ENCODE measurements around the gene TOR2A. TPM values are rescaled to one million over a fixed set of nuclear protein-coding genes. Genes with fewer than 3 reads are reported as not detected.

TOR2A gene
- total RNA-seq, 4 donors from 2014 or later = 5.9 to 8.9 (median 7.6) TPM

DNA sequence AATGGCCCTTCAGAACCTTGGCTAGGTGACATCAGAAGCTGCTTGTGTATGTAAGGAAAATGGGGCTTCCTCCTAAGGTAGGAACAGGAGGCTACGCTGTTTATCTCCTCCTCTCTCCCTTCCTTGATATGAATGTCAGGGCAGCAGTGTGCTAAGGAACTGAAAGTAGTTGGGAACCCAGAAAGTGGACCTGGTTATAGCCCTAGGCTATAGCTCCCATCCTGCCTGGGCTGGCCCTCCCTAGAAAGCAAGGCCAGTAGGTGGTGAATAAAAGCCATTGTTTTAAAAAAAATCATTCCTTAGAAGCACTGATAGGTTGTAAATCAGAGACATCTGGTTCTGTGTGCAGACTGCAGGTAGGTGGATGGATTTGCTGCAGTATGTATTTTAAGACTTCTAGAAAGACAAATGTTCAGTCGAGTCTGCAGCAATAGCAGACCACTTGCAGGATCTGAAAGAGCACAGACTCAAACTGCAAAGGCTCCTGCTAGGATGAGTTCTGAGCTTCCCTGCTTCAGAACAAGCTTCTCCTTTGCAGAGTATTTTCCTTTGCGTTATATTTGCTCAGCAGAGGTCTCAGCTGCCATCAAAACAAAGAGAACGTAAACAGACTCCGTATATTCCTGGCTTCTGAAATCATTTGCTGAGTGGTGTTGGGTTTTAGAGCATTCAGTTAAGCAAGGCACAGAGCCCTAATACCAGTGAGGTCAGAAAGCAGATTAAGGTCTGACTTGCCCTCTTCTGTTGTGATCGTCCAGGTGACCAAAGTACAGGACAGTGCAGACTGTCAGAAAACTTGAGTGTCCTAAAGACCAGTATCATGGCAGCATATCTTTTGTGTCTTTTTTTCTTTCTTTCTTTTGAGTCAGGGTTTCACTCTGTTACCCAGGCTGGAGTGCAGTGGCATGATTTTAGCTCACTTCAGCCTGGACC, 48.4 kb downstream of the TOR2A start:
- Histone ChIP-seq H3K27ac (no peak overlapping the region), H3K9me3 (no peaks in the 10 kb centered on the region), H3K4me3 (no peak overlapping the region), H3K36me3 (peaks cover 0 to 98% of the 10 kb centered on the region in 2 donors), H3K4me1 (no peaks in the 10 kb centered on the region), H3K27me3 (no peaks in the 10 kb centered on the region)
- WGBS, 2 donors (ENCODE audit: low coverage in 1 of 2) = 68 to 71% methylated on average over 5 of the region's 6 CpGs
- no peak for TF ChIP-seq POLR2A (IDR thresholded peaks at IDR 0.05)
- TF ChIP-seq, protein P1, sequence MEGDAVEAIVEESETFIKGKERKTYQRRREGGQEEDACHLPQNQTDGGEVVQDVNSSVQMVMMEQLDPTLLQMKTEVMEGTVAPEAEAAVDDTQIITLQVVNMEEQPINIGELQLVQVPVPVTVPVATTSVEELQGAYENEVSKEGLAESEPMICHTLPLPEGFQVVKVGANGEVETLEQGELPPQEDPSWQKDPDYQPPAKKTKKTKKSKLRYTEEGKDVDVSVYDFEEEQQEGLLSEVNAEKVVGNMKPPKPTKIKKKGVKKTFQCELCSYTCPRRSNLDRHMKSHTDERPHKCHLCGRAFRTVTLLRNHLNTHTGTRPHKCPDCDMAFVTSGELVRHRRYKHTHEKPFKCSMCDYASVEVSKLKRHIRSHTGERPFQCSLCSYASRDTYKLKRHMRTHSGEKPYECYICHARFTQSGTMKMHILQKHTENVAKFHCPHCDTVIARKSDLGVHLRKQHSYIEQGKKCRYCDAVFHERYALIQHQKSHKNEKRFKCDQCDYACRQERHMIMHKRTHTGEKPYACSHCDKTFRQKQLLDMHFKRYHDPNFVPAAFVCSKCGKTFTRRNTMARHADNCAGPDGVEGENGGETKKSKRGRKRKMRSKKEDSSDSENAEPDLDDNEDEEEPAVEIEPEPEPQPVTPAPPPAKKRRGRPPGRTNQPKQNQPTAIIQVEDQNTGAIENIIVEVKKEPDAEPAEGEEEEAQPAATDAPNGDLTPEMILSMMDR (IDR thresholded peaks at IDR 0.05) = no peak
- no peak for TF ChIP-seq EP300 (IDR thresholded peaks at IDR 0.05)
- no peak for TF ChIP-seq POLR2AphosphoS5 (IDR thresholded peaks at IDR 0.05)
- no peak for ATAC-seq

DNA sequence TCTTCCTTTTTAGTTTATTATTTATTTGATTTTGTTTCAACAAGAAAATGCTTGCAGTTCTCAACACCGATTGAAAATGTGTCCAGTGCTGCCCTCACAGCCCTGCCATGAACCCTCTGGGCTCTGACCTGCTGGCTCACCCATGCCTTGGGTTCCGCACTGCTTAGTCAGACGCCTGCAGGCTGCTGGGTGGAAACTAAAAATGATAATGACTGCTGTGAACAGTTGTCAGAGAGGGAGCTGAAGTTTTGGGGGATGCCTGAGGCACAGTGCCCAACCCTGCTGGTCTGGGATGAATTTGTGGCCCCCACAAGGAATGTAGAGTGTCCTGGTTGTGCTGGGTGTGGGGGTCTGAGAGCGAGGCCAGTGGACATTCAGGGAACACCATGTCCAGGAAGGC, 50.5 kb downstream of the TOR2A start:
- 60 to 78% methylated on average over 1 to 4 of the region's 4 CpGs for WGBS, 2 donors (ENCODE audit: low coverage in 1 of 2)
- H3K36me3 ChIP-seq = peaks cover 0 to 98% of the 10 kb centered on the region in 2 donors
- no peaks in the 10 kb centered on the region for H3K9me3 ChIP-seq
- ATAC-seq = no peak
- H3K27me3 ChIP-seq = no peaks in the 10 kb centered on the region
- H3K27ac ChIP-seq = no peak overlapping the region
- TF ChIP-seq, protein P1 (IDR thresholded peaks at IDR 0.05) = no peak
- TF ChIP-seq POLR2AphosphoS5 (IDR thresholded peaks at IDR 0.05) (no peak), EP300 (IDR thresholded peaks at IDR 0.05) (no peak), POLR2A (IDR thresholded peaks at IDR 0.05) (no peak)
- H3K4me3 ChIP-seq = no peak overlapping the region
- H3K4me1 ChIP-seq = no peaks in the 10 kb centered on the region

DNA sequence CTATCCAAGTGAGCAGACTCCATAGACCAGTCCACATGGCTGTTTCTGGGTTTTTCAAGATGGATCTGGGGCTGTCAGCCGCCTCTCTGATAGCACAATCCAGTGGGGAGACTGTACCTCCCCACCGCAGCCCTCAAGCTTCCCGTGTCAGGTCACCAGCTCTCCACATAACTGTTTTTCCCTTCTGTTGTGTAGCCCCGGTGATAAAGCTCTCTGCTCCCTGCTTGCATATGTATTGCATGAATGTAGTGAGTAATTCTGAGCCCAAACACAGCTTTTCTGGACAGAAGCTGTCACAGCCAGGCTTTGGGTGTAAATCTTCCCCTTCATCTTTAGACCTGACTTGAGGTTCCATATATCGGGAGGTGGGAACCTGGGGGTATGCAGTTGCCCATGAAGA, 51.4 kb downstream of the TOR2A start:
- Histone ChIP-seq H3K36me3 (peaks cover 0 to 98% of the 10 kb centered on the region in 2 donors), H3K27me3 (no peaks in the 10 kb centered on the region), H3K27ac (no peak overlapping the region), H3K4me1 (no peaks in the 10 kb centered on the region), H3K4me3 (no peak overlapping the region), H3K9me3 (no peaks in the 10 kb centered on the region)
- WGBS, 2 donors (ENCODE audit: low coverage in 1 of 2) = 86% methylated on average over 3 of the region's 5 CpGs; no CpG with 5 or more reads in 1 of the 2 donors
- ATAC-seq = no peak
- TF ChIP-seq POLR2AphosphoS5 (IDR thresholded peaks at IDR 0.05) = no peak
- no peak for TF ChIP-seq EP300 (IDR thresholded peaks at IDR 0.05)

DNA sequence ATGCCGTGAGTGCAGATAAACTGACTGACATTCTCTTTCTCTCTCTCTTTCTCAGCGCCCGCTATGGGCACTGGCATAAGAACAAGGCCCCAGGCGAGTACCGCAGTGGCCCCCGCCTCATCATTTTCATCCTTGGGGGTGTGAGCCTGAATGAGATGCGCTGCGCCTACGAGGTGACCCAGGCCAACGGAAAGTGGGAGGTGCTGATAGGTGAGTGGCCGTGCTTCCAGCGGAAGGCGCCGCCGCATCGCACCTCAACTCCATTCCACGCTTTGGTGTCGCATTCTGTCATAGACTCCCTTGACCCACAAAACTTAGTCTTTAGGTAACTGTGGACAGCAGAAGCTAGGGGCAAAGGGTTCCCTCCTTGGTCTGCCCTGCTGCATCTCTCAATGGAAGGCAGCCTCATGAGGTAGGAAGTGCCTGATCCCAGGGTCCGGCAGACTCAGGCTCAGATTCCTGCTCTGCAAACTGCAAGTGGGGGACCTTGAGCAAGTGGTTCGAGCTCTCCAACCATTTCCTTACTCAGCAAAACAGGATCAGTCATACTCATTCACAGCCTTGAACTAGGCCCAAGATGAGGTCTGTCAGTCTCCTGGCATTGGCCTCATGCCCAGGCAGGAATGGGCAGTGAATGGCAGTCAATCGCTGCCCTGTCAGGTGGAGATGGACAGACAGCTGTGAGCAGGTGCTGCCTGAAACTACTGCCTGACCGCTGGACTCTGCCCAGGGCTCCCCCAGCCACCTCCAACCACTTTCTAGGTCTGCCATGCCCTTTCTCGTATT, 52.5 kb downstream of the TOR2A start:
- H3K9me3 ChIP-seq = no peaks in the 10 kb centered on the region
- no peak for ATAC-seq
- TF ChIP-seq, protein P1 (IDR thresholded peaks at IDR 0.05) = no peak
- TF ChIP-seq POLR2A (IDR thresholded peaks at IDR 0.05) = no peak
- no peak for TF ChIP-seq EP300 (IDR thresholded peaks at IDR 0.05)
- no peak for TF ChIP-seq POLR2AphosphoS5 (IDR thresholded peaks at IDR 0.05)
- H3K27ac ChIP-seq = no peak overlapping the region
- H3K4me1 ChIP-seq = no peaks in the 10 kb centered on the region
- WGBS, 2 donors (ENCODE audit: low coverage in 1 of 2) = 93 to 95% methylated on average over 13 to 14 of the region's 23 CpGs
- H3K27me3 ChIP-seq = no peaks in the 10 kb centered on the region
- no peak overlapping the region for H3K4me3 ChIP-seq
- peaks cover 0 to 96% of the 10 kb centered on the region in 2 donors for H3K36me3 ChIP-seq

Other genes starting within 250 kb of the TOR2A start
- gene STXBP1, start 123.0 kb downstream of the TOR2A start, total RNA-seq = 10 to 100 TPM; 25.7 to 47.0 (median 33.1) TPM
- gene CFAP157, start 28.3 kb downstream of the TOR2A start, total RNA-seq = under 1 TPM in 1 of 4 donors, not detected in 3; 0.31 TPM
- 10 to 100 TPM in 3 of 4 donors, 1 to 10 TPM in 1; 8.7 to 19.3 (median 16.8) TPM for gene PTRH1, start 19.6 kb downstream of the TOR2A start, total RNA-seq
- not detected for gene TTC16, start 19.2 kb downstream of the TOR2A start, total RNA-seq
- 10 to 100 TPM in 1 of 4 donors, 1 to 10 TPM in 3; 6.1 to 12.1 (median 8.5) TPM for gene SH2D3C, start 43.4 kb upstream of the TOR2A start, total RNA-seq
- 10 to 100 TPM; 81.8 to 92.8 (median 86.5) TPM for gene CDK9, start 50.7 kb upstream of the TOR2A start, total RNA-seq
- 10 to 100 TPM; 42.5 to 91.4 (median 63.2) TPM for gene FPGS, start 67.6 kb upstream of the TOR2A start, total RNA-seq
- gene ENG, start 119.4 kb upstream of the TOR2A start, total RNA-seq = 10 to 100 TPM; 21.3 to 76.5 (median 48.0) TPM
- gene AK1, start 142.4 kb upstream of the TOR2A start, total RNA-seq = 10 to 100 TPM; 46.7 to 73.9 (median 49.7) TPM
- 100 to 1,000 TPM; 112 to 146 (median 132) TPM for gene ST6GALNAC6, start 164.3 kb upstream of the TOR2A start, total RNA-seq
- 10 to 100 TPM; 25.2 to 49.7 (median 31.7) TPM for gene ST6GALNAC4, start 181.7 kb upstream of the TOR2A start, total RNA-seq
- 1 to 10 TPM in 2 of 4 donors, under 1 TPM in 1, not detected in 1; 0.66 to 3.4 (median 3.1) TPM for gene PIP5KL1, start 195.5 kb upstream of the TOR2A start, total RNA-seq
- 10 to 100 TPM in 2 of 4 donors, 1 to 10 TPM in 2; 8.9 to 15.0 (median 11.2) TPM for gene DPM2, start 202.6 kb upstream of the TOR2A start, total RNA-seq
- 10 to 100 TPM in 3 of 4 donors, 1 to 10 TPM in 1; 7.0 to 22.0 (median 16.3) TPM for gene EEIG1, start 245.7 kb upstream of the TOR2A start, total RNA-seq

Data from gastroesophageal sphincter (tissue), 4 donors.